GM18505 (cell line): ENCODE data around the gene STOM.

Source experiments
- ATAC-seq: cut with Tn5 transposase; IDR thresholded peaks from one replicate; pipeline ENCODE4 v1.9.1; 2021; ENCODE audit not compliant: unreplicated experiment
- POLR2A ChIP-seq: IDR thresholded peaks from 4 replicates; pipeline ENCODE4 v1.6.1; 2011; ENCODE audit warnings: borderline replicate concordance; ENCODE audit not compliant: insufficient read depth, insufficient read length; ENCODE audit errors: extremely low read depth

STOM gene

DNA sequence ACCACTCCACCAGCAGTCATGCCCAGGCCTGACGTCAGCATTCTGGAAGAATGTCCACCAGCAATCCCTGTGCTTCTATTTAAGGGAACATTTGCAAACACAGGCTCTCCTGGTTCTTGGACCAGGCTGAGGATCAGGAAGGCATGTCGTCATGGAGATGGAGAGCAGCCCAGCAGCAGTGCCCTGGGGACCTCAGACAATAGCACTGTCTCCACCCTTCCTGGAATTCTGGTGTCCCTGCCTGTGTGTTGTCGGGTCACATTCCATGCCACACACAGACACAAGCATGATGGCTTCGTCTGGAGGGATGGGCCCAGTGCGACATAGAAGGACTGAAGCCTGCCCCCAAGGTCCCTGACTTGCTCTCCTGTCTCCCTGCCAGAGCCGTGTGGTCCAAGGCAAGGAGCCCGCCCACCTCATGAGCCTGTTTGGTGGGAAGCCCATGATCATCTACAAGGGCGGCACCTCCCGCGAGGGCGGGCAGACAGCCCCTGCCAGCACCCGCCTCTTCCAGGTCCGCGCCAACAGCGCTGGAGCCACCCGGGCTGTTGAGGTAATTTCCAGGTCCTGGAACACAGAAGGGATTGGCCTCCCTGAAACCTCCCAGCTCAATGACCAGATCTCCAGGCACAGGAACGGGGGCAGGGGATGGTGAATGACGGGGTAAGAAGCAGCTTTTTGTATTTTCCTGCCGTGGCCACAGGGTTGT, 43.8 kb downstream of the STOM start:
- TF ChIP-seq POLR2A: no peak
- ATAC-seq: no peak

DNA sequence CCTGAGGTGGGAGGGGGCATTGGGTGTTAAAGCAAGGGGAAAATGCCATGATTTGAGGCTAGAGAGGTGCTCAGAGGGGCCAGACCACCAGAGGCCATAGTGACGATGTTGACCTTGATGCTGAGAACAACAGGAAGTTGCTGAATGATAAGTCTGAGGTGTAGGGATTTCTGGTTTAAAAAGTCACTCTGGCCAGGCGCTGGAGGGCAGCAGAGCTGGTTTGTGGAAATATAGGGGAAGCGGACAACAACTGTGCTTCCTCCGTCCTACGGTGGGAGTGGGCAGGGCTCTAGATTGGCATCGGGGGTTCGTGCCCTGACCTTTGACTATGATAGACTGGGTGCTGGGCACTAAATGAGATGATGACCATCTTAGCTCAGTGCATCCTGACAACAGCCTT, 44.7 kb downstream of the STOM start:
- ATAC-seq: no peak
- no peak for TF ChIP-seq POLR2A

DNA sequence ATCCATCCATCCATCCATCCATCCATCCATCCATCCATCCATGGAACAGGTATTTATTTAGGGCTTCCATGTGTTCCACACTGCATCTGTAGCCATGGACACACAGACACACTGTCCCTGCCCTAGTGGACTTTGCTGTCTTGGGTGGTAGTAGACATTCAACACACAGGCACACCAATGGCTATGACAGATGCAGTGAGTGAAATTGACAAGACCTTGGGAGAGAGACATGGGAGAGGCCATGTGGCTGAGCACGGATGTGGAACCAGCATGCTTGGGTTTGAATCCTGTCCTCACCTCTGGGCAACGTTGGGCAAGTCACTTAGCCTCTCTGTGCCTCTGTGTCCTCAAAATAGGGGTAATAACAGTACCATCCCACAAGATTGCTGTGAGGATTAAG, 45.3 kb downstream of the STOM start:
- TF ChIP-seq POLR2A: no peak
- no peak for ATAC-seq

DNA sequence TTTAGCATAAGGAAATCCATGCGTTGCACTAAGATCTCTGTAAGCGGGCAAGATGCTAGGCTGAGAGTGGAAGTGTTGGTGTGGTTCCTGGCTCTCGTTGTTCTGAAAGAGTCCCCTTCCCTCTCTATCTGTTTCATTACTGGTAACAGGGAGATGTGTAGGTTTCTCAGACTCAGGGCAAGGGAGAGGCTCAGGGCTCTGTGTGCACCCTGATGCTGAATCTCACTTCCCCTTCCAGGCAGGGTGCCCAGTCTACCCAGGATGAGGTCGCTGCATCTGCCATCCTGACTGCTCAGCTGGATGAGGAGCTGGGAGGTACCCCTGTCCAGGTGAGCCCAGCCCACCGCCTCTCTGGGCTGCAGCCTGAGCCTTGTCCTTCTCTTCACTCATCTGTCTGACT, 45.7 kb downstream of the STOM start:
- ATAC-seq: no peak
- no peak for TF ChIP-seq POLR2A

DNA sequence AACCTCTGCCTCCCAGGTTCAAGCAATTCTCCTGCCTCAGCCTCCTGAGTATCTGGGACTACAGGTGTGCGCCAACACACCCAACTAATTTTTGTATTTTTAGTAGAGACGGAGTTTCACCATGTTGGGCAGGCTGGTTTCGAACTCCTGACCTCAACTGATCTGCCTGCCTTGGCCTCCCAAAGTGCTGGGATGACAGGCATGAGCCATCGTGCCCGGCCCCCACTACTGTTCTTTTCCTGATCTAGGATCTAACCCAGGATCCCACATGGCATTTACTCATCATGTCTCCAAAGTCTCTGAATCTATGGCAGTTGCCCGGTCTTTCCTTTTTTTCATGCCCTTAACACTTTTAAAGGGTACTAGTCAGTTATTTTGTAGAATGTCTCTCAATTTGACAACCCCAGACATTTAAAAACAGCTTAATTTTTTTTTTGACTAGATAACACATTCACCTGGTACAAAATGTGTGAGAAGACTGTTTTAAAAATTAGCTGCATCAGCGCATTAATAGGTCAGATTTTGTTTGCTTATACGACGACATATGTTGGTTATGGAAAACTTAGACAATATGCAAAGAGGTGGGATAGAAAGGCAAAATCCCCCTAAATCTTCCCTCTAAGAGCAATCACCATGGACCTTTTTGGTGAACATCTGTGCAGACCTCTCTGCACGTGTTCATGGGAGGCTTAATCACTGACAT, 46.5 kb downstream of the STOM start:
- no peak for TF ChIP-seq POLR2A
- ATAC-seq: no peak

DNA sequence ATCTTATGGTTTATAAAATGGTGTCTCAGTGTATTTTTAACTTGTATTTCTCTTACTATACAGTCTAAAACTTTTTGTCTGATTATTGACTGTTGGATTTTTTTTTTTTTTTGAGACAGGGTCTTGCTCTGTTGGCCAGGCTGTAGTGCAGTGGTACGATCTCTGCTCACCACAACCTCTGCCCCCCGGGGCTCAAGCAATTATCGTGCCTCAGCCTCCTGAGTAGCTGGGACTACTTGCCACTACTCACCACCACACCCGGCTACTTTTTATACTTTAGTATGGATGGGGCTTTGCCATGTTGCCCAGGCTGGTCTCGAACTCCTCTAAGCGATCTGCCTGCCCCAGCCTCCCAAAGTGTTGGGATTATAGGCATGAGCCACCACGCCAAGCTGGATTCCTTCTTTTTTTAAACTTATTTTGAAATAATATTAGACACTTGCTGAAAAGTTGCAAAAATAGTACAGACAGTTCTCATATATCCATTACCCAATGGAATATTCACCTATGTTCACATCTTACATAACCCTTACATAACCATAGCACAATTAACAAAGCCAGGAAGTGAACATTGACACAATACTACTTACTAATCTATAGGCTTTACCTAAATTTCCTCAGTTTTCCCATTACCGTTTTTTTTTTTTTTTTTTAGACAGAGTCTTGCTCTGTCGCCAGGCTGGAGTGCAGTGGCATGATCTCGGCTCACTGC, 47.2 kb downstream of the STOM start:
- ATAC-seq: no peak
- TF ChIP-seq POLR2A: no peak

DNA sequence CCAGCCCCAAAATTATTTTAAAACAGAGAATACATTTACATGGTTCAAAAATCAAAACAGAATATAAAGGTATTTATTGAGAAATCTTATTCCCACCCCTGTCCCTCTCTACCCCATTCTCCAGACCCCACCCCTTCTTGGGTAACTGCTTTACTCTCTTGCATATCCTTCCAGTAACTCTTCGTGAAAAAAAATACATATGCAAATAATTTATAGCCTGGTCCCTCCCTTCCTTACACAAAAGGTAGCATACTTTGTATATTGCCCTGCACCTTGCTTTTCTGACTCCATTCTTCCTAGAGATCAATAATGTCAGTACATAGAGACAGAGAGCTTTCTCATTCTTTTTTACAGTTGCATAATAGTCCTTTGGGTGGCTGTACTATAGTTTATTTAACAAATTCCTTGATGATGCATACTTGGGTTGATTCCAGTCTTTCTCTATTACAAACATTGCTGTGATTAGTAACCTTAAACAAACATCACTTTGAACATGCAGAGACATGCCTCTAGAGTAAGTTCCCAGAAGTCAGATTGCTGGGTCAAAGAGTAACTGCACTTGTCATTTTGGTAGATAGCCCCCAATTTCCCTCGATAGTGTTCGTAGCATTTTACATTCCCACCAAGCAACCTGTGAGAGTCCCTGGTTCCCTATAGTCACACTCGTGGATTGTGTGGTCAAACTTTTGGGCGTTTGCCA, 47.9 kb downstream of the STOM start:
- TF ChIP-seq POLR2A: no peak
- ATAC-seq: no peak

DNA sequence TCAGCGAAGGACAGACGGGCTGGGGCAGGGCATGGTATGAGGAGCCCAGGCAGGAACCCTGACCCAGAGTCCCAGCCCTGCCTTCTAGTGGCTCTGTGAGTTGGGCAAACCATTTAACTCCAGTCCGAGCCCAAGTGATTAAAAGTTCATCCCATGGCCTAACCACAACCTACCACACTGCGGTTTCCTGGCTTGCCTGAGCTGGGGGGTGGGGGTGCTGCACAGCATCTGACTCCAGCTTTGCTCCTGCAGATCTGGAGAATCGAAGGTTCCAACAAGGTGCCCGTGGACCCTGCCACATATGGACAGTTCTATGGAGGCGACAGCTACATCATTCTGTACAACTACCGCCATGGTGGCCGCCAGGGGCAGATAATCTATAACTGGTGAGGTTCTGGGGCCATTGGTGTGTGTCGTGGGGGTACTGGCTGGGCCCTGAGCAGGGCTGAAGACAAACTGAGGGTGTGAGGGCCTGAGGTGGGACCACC, 49.0 kb downstream of the STOM start:
- TF ChIP-seq POLR2A: no peak
- no peak for ATAC-seq

DNA sequence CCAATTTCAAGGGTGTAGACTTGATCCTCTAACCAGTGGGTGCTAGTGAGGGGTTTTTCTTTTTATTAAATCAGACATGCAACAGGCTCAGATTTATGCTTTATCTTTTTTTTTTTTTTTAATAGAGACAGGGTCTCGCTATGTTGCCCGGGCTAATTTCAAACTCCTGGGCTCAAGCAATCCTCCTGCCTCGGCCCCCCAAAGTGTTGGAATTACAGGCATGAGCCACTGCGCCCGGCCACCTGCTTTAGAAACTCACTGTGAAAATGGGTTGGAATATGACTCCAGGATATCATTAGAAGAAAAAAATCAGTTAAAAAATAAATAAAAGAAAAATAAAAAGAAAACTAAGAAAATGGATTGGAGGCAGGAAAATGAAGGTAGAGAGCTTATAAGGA, 50.7 kb downstream of the STOM start:
- no peak for TF ChIP-seq POLR2A
- ATAC-seq: no peak

DNA sequence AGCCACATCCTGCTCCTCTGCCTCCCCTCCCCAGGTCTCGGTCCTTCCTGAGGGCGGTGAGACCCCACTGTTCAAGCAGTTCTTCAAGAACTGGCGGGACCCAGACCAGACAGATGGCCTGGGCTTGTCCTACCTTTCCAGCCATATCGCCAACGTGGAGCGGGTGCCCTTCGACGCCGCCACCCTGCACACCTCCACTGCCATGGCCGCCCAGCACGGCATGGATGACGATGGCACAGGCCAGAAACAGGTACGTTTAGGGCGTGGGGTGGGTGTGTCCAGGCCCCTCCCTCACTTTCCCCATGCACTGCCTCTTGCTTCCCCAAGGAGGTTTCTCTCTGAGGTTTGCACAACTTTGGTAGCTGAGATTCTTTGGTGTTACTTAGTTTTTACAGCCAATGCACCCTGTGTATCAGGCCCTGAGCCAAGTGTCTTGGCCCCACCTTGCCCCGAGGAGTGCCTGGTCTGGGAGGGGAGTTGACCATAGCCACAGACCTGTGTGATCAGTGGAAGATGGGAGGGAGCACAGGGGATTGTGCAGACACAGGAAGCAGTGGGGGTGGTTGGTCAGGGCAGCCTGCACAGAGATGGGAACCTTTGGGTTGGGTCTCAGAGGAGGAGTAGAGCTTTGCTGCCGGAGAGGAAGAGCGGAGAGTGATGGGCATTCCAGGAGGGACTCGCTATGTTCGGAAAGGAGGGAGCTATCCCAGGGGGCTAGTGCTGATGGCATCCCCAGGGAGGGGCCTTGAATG, 51.2 kb downstream of the STOM start:
- TF ChIP-seq POLR2A: no peak
- ATAC-seq: no peak

DNA sequence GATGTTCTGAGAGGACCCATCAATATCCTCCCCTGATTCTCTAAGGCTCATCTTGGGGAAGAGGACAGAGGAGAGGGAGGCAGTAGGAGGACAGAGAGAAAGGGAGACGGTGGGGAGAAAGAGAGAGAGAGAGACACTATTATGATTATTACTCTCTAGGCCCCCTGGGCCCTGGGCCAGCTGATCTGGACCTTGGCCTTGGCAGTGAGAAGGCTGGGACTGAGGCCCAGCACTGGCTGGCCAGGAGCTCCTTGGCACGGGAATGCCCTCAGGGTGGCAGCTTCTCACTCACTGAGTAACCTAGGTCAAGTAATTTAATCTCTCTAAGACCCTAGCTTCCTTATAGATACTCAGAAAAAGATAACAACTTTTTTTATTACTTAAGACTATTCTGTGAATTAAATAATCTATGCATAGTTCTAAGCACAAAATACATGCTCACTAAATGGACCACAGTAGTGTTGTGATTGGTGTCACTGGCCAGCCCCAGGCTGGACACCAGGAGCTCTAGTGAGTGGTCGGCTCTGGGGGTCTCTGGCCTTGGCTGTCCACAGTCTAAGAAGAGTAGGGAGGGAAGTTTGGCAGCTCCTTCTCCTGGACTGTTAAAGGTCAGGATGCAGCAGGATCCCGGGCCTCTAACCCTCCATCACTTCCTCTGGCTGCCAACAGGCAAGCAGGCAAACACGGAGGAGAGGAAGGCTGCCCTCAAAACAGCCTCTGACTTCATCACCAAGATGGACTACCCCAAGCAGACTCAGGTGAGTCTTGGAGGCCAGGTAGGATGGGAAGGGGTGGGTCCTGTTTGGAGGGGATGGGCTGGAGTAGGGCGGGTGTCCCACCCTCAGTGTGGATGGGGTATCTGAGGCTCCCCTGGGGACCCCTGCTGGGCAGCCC, 52.1 kb downstream of the STOM start:
- ATAC-seq: no peak
- no peak for TF ChIP-seq POLR2A
